ENCODE data around the gene RETREG2. TPM values are rescaled to one million over a fixed set of nuclear protein-coding genes. Genes with fewer than 3 reads are reported as not detected.
A peak's percentile ranks its signal among the peaks of the same experiment; 100 is the strongest.

The RETREG2 gene
- total and polyA plus RNA-seq, 2 of the 4 experiments (the other 2 are of a cell fraction) = 45.2 to 51.1 TPM

- TF ChIP-seq POLR2A (IDR thresholded peaks at IDR 0.05; ENCODE audit: low read depth, low read length) (no peak), BHLHE40 (IDR thresholded peaks at IDR 0.05; ENCODE audit: low read depth, low read length) (no peak), SMC3 (IDR thresholded peaks at IDR 0.05; ENCODE audit: low read depth, low read length) (no peak), CHD1 (IDR thresholded peaks at IDR 0.05; ENCODE audit: low read depth, low read length) (no peak), RAD21 (IDR thresholded peaks at IDR 0.05; ENCODE audit: low read length) (no peak), MXI1 (IDR thresholded peaks at IDR 0.05; ENCODE audit: borderline replicate concordance, low read depth, low read length) (no peak), USF2 (IDR thresholded peaks at IDR 0.05; ENCODE audit: low read depth, low read length) (no peak), RFX5 (IDR thresholded peaks at IDR 0.05; ENCODE audit: low read depth, low read length) (no peak), MAZ (IDR thresholded peaks at IDR 0.05; ENCODE audit: borderline replicate concordance, low read depth, low read length) (no peak), FOS (IDR thresholded peaks at IDR 0.05; ENCODE audit: low read depth, low read length) (no peak)
- Histone ChIP-seq H3K27me3 (ENCODE audit: control insufficient read depth, insufficient read depth, low read length) (no peaks in the 10 kb centered on the region), H3K36me3 (ENCODE audit: control insufficient read depth, insufficient read depth, low read length) (peaks cover 8% of the 10 kb centered on the region), H3K9me1 (ENCODE audit: insufficient read depth, low read length) (no peaks in the 10 kb centered on the region), H4K8ac (ENCODE audit: low read depth in 2 of 2, low read length in 2 of 2) (no peak overlapping the region), H4K20me1 (ENCODE audit: insufficient read depth, low read length) (no peaks in the 10 kb centered on the region), H2AK9ac (replicated peaks; ENCODE audit: low read depth, low read length, poor library complexity) (no peak overlapping the region), H2BK15ac (ENCODE audit: low read depth, low read length) (no peak overlapping the region), H3K4ac (ENCODE audit: low read depth, low read length) (no peak overlapping the region), H3K4me3 (ENCODE audit: insufficient read depth, low read depth, low read length) (no peak overlapping the region), H2BK120ac (ENCODE audit: low read depth, low read length) (no peak overlapping the region), H4K5ac (ENCODE audit: low read depth, low read length) (no peak overlapping the region), H3K23ac (ENCODE audit: low read depth, low read length) (no peak overlapping the region), H2BK20ac (ENCODE audit: low read depth, low read length) (no peak overlapping the region), H3K4me1 (ENCODE audit: control insufficient read depth, insufficient read depth, low read length) (0 out of 2 replicates have a peak, but pooled peaks cover 2% of the 10 kb centered on the region), H3K14ac (replicated peaks; ENCODE audit: low read depth, low read length) (no peak overlapping the region), H3K18ac (ENCODE audit: low read depth, low read length) (no peak overlapping the region), H4K91ac (ENCODE audit: insufficient read depth, low read depth, low read length) (no peak overlapping the region), H3K27ac (ENCODE audit: insufficient read depth, low read length) (no peak overlapping the region), H2AK5ac (ENCODE audit: low read depth, low read length) (no peak overlapping the region), H2BK5ac (ENCODE audit: low read depth, low read length, poor library complexity, severe bottlenecking) (no peak overlapping the region), H3K4me2 (ENCODE audit: low read depth, low read length) (no peak overlapping the region), H3K79me1 (ENCODE audit: low read depth in 1 of 2, low read length in 2 of 2) (no peaks in the 10 kb centered on the region), H2AFZ (replicated peaks; ENCODE audit: low read length, poor library complexity) (no peak overlapping the region), H3K56ac (ENCODE audit: extremely low read depth, insufficient read depth, low read length) (no peak overlapping the region), H3K9ac (ENCODE audit: low read depth, low read length) (no peak overlapping the region), H3K9me3 (ENCODE audit: control insufficient read depth, insufficient read depth, low read length) (no peaks in the 10 kb centered on the region)
- no peak for DNase-seq
- dilution Hi-C loops (cut with HindIII; ENCODE audit: low sequenced_read_pairs, unreplicated experiment) = no loop called here
- no TSS peak for BruUV-seq (replicated peaks)
- WGBS, 2 experiments (ENCODE audit: extremely low coverage in 2 of 2, insufficient read length in 1 of 2) = no CpG with 5 or more reads among the region's 1 CpG
- ATAC-seq (ENCODE audit: low read depth) = peak; percentile 58
- ChIA-PET POLR2A (ENCODE audit: unreplicated experiment) (no interaction called here), CTCF (interaction anchor here (0.6 to 2.5 kb wide), 3 partner anchors 30 to 342 kb away, joined by 3 to 9 read pairs (median 4); no protein-coding TSS in a partner anchor)
- in situ Hi-C loops (cut with MboI; ENCODE audit: low sequenced_read_pairs) = loop anchor here (5.0 kb wide), 2 partner anchors 87 to 122 kb away; partner anchors contain the start of gene IHH
- intact Hi-C loops (cut with micrococcal nuclease) = no loop called here
Measured at GRCh38 chr2:219149667-219150066, 28.4 kb upstream of the RETREG2 start.

Data from IMR-90 (cell line).